Stimulated activated CD8-positive, alpha-beta memory T cell treated with anti-CD3 and anti-CD28 coated beads, Interleukin-4, amount 100 ng/mL, for 24 hours (primary cell): Measurements from ENCODE around the gene RNU6-9.

Source experiments
- DNase-seq: peaks from one replicate; pipeline ENCODE4 v3.0.0-alpha.2; 2020; ENCODE audit warnings: low read depth

RNU6-9 gene

GRCh38 chr19:919199-920050 lies 26.1 kb downstream of the RNU6-9 start:
- DNase-seq, result no peak

DNA sequence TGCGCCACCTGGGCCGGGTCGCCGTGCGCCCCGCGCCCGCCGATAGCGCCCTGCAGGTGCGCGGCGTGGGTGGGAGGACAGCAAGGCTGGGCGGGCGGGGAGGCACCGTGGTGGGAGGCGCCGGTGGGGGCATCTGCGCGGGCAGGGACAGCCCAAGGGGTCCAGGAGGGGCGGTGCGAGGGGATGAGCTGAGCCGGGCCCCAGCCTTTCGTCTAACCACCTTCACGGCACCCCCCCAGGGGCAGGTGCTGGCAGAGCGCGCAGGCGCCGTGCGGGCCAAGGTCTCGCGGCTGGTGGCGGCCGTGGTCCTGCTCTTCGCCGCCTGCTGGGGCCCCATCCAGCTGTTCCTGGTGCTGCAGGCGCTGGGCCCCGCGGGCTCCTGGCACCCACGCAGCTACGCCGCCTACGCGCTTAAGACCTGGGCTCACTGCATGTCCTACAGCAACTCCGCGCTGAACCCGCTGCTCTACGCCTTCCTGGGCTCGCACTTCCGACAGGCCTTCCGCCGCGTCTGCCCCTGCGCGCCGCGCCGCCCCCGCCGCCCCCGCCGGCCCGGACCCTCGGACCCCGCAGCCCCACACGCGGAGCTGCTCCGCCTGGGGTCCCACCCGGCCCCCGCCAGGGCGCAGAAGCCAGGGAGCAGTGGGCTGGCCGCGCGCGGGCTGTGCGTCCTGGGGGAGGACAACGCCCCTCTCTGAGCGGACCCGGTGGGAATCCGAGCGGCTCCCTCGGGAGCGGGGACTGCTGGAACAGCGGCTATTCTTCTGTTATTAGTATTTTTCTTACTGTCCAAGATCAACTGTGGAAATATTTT lies 27.0 kb downstream of the RNU6-9 start:
- no peak for DNase-seq

DNA sequence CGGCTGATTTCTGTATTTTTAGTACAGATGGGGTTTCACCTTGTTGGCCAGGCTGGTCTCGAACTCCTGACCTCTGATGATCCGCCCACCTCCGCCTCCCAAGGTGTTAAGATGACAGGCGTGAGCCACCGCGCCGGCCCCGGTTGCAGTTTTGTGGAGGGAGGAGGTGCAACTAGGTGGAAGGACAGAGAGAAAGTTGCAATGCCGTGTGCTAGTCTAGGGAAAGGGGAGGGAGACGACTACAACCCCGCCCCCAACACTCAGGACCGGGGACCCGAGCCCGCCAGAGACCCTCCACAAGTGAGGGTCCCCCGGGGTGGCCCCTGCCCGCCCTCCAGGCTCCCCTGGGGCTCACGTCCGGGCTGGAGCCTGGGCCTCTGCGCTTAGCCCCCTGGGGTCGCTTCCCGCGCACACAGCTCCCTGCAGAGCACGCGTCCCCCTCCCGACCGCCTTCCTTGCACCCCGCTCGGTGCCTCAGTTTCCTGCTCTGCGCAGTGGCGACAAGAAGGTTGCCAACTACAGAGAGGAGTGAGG lies 31.3 kb downstream of the RNU6-9 start:
- no peak for DNase-seq

DNA sequence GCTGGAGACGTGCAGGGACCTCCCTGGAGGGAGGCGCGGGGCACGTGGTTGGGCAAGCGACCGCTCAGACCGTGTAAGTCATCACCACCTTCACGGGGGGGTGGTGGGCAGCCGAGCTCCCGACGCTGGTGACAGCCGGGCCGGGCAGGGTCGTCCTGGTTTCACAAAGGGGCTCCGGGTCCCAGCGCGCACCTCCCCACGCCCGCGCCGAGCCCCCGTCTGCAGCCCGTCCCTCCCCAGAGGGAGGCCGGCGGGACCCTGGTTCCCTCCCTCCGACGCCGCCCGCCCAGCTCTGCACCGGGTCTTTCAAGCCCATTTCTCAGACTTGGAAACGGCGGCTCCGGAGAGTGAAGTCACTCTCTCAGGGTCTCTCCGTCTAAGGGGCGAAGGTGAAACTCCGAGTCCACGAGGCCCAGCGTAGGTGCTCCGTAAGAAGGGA lies 31.8 kb downstream of the RNU6-9 start:
- no peak for DNase-seq

- DNase-seq, result peak; percentile 64
Measured at GRCh38 chr19:925526-926322, 32.4 kb downstream of the RNU6-9 start, which contains the start of gene ARID3A. TSS of gene ARID3A (plus strand) at chr19:926035. CDS start at chr19:929529, 3,494 bp downstream.

- no peak for DNase-seq
Measured at GRCh38 chr19:926323-926588, 33.0 kb downstream of the RNU6-9 start.

DNA sequence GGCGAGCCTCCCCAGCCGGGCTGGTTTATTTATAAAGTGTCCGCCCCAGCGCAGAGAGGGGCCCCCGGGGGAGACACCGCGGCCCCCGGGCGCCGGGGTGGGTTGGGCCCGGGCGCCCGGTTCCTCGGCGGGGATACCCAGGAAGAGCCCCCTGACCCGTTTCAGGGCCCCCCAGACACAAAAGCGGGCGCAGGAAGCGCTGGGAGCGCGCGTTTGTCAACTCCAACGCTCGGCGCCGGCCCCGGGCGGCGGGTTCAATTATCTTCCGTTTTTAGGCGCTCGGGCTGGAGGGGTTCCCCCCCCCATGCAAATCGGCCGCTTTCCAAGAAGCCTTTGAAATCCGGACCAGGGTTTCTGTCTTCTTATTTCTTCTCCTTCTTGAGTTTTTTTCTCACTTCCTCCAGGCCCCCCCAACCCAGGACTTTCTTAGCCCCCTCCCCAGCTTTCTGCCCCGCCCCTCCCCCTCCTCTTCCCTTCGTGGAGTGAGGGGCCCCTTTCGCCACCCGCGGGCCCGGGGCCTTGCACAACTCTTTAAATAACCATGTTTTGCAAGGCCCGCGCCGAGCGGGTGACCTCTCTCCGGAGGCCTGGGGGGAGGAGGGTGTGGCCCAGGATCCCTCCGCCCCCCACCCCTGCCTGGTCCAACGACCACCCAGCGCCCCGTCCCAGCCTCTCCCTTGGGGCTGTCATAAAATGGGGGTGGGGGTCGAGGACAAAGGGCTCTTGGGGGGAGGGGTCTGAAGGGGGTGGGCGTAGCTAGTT lies 33.5 kb downstream of the RNU6-9 start:
- no peak for DNase-seq

- no peak for DNase-seq
Measured at GRCh38 chr19:927351-927779, 34.1 kb downstream of the RNU6-9 start.

DNA sequence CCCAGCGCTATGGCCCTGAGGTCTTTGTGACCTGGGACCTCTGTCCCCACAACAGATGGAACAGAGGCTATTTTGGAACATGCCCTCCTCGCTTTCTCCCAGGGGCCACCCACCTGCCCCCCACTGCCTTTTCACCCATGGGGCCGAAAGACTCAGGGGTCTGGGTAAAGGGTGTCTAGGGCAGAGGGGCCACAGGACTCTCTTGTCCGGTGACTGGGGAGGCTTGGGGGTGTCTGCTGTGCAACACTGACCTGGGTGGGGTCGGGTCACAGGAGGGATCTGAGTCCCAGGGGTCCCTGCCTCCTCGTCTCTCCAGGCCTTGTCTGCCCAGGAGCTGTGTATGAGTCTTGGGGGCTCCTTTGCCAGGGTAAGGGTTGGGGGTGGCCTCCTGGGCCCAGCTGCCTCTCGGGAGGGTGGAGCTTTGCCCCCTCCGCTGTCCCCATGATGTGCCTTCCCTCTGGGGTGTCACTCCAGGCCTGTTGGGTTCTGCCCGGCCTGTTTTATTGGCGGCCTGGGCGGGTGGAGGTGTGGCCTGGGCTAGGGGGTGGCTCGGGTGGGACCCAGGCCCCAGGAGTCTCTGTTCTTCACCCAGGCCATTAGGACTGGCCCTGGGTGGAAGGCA lies 34.6 kb downstream of the RNU6-9 start:
- no peak for DNase-seq

DNA sequence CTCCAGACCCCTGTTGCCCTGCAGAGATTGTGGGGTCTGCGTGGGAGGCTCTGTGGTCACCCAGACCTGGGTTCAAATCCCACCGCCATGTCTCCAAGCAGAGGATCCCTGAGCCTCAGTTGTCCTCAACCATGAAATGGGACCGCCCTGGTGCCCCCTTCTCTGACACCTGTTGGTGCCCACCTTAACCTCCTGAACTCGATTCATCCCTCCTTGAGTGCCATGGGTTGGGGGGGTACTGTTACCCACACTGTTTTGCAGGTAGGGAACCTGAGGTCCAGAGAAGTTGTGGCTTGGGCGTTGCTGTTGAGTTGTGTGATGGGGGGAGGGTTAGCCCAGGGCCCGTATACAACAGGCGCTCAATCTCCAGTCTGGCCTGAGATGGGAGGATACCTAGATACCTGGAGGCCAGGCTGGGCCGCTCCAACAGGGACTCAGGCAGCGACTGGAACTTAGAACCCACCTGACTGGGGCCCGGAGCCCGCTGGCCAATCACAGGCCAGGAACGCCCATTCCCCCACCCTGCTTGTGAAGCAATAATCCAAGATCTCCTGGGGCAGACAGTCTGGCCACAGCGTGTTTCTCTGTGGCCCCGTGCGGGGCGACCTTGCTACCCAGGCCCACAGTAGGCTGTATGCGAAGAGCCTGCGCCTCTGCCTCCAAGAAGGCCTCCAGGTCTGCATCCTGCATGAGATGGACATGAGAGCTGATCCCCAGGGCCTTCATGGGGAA lies 35.4 kb downstream of the RNU6-9 start:
- no peak for DNase-seq

DNA sequence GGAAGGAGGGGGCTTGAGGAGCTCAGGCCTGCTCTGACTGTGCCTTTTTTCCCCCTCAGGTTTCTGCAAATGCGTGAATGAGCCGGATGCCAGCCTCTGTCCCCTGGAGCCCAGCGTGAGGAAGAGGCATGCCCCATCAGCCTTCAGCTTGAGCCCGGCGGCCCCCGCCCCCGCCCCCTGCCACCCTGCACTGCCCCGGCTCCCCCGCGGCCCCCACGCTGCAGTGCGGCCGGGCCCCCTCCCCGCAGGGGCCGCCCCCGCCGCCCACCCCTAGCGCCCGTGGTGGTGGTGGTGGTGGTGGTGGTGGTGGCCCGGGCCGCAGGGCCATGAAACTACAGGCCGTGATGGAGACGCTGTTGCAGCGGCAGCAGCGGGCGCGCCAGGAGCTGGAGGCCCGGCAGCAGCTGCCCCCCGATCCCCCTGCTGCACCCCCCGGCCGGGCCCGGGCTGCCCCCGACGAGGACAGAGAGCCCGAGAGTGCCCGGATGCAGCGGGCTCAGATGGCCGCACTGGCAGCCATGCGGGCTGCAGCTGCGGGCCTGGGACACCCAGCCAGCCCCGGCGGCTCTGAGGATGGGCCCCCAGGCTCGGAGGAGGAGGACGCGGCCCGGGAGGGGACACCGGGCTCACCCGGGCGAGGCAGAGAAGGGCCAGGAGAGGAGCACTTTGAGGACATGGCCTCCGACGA lies 36.1 kb downstream of the RNU6-9 start:
- DNase-seq, result no peak

GRCh38 chr19:929891-930258 lies 36.6 kb downstream of the RNU6-9 start:
- DNase-seq, result no peak

- DNase-seq, result no peak
Measured at GRCh38 chr19:931860-932647, 38.8 kb downstream of the RNU6-9 start.

- DNase-seq, result no peak
Measured at GRCh38 chr19:932648-933552, 39.6 kb downstream of the RNU6-9 start.

GRCh38 chr19:933553-933882 lies 40.2 kb downstream of the RNU6-9 start:
- DNase-seq, result no peak

DNA sequence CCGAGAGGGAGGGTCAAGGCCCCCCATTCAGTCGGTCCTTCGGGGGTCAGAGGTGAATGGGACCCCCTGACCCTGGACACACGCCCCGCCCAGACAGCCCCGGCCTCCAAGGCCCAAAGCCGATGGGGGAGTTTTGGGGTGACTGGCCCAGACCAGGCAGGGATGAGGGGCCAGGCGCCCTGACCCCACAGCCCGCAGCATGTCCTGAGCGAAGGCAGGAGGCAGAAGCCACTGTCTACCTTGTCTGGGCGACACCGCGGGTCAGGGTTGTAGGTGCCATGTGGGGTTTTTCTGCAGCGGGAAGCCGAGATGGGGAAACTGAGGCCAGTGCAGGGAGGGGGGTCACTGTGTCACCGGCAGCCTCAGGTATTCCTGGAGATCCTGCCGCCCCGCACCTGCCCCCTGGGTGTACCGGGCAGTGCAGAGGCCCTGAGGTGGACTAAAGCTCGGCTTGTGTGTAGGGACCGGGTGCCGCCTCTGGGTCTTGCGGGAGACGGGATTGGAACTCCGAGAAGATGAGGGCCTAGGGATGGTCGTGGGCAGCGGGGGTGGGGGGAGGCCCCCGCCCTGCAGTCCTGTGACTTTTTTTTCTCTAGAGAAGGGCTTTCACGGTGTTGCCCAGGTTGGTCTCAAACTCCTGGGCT lies 41.0 kb downstream of the RNU6-9 start:
- DNase-seq, result no peak

DNA sequence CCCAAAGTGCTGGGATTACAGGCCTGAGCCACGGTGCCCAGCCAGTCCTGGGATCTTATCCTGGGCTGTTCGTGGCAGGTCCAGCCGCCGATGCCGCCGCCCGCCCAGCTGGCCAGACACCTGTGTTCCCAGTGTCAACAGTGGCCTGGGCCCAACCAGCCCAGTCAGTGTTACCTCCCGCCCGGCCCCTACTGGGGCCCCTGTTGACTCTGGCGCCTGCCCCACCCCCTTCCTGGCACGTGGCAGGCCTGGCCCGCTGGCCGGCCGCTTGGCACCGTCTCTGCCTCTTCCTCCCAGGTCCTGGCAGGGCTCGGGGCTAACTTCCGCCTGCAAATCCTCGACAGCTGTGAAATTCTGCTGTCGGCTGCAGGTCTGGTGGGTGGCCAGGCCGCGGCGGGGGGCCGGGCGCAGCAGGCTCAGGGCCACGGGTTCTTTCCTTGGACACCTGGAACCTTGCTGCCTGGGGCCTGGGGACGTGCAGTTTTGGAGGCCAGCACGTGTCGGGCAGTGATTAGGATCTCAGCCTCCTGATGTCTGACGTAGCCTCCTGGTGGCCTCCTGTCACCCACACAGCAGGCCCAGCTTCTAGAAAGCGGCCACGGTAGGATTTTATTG lies 41.7 kb downstream of the RNU6-9 start:
- no peak for DNase-seq
